ENCODE results near the gene FMN2.
"Not testable (repeated sequence)": the region's sequence is repeated elsewhere in the genome, so short reads cannot be mapped to it uniquely, and the experiment has no call there.

The FMN2 gene

GRCh38 chr1:240264494-240264893 is 172.8 kb downstream of the FMN2 start:
- DNase-seq: not testable (repeated sequence)

DNA sequence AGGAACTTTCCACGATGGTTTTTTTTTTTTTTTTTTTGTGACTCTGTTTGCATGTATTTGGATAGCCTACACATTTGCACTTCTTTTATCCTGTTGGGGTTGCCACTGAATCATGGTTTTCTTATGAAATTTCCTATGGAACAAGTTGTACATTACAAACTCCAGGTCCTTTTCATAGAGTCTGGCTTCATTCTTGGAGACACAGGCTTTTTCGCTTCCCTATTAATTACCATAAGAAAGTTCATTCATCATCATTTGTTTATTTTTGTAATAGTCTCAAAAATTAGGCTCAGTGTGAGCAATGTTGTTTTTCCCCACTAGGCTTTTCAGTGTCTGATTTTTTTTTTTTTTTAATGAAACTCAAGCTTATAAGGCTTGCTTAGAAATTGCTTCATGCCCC is 179.4 kb downstream of the FMN2 start:
- DNase-seq: no peak

GRCh38 chr1:240274569-240274968 is 182.9 kb downstream of the FMN2 start:
- DNase-seq: no peak

GRCh38 chr1:240275219-240275618 is 183.5 kb downstream of the FMN2 start:
- DNase-seq: not testable (repeated sequence)

- DNase-seq: no peak
These were observed 186.4 kb downstream of the FMN2 start for GRCh38 chr1:240278082-240278481.

DNA sequence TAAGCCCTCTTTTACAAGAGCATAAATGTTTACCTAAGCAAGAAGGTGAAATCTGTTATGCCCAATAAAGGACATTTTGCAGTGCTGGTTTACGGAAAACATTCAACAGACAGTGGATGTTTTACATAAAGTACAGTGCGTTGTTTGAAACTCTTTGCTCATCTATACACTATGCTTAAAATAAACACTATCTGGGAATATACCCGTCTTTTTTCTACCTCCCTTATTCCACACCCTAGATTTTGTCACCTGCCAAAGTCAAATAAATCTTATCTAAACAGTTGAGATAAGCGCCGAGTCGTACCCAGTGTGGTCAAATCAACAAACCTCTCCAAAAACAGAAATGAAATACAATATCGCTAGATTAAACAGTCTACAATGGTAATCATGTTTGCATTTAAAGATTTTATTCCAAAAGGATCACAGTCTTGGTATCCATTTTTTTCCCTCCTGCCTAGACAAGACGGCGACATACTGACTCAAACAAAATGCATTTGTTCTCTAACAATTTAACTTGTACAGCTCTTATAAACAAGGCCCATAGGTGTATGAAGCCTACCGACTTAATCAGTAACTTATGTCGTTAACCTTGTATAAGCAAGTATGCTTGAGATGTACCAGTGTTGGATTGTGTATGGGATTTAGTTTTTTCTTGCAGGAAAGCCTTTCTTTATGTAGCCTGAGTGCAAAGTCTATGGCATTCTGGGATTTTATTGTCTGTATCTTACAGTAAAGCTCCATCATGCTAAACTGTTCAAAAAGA is 189.1 kb downstream of the FMN2 start:
- DNase-seq: no peak

DNA sequence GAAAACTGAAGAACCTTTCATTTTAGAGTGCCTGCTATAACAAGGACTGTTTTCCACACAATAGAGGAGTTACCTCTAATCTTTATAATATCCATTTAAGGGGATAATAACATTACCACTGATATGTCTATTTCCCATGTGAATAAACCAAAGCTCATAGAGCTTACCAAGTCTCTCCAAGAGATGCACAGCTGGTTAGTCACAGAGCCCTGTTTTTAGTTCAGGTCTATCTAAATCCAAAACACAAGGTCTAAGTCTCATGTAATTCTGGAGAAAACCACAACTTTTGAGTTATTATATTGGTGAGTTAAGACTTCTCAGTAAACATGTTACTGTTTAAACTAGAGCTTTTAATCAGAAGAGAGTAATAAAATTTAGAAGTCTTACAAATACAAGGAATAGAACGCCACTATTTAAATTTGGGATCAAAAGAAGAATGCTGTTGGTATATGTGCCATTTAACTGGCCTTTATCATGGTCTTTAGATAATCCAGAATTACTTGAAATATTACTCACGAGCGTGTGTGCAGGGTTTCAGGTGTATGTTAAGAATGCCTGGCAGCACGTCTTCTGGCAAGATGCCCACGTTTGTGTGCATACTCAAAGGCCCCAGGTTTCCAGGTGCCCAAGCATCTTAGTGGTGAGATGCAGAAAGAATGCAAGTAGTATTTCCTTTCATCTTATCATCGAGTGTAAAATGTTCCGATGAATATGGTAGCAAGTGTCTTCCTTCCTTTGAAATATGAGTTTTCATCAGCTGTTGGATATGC is 190.6 kb downstream of the FMN2 start:
- DNase-seq: no peak

GRCh38 chr1:240284656-240285414 is 193.2 kb downstream of the FMN2 start:
- no peak for DNase-seq

DNA sequence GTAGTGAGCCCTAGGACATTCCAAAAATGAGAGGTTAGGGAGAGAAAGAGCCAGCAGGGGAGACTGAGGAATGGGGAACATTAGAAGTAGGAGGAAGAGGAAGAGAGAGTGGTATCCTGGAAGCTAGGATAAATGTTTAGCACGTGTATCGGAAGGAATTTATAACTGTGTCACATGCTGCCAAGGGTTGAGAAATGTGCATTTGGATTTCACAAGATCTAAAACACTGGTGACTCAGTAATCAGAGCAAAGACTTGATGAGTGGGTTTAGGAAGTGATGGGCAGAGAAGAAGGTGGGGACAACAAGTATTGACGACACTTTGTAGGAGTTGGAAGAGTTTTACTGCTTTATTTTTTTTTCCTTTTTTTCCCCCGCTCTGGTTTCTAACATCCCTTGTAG is 193.9 kb downstream of the FMN2 start:
- DNase-seq: no peak

- no peak for DNase-seq
These were observed 196.0 kb downstream of the FMN2 start for GRCh38 chr1:240287722-240288121.

- no peak for DNase-seq
These were observed 202.0 kb downstream of the FMN2 start for GRCh38 chr1:240293706-240294105.

DNA sequence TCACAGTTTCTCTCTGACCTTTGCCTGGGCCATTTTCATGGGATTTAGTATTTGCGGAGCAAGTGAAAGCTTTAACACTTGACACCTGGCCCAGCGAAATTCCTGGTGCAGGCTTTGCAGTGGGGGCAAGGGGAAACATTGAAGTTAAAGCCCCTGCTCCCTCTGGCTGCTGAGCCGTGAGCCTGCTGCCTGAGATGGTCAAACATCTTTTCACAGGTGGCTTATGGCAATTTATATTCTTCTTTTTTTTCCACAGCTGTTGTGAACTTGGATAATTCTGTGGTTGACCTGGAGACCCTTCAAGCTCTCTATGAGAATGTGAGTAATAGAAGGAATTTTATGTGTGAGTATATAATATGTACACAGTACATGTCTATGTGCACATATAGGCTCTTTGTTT is 202.9 kb downstream of the FMN2 start:
- no peak for DNase-seq

- DNase-seq: no peak
These were observed 204.1 kb downstream of the FMN2 start for GRCh38 chr1:240295811-240296210.

GRCh38 chr1:240304466-240304865 is 212.8 kb downstream of the FMN2 start:
- DNase-seq: no peak

GRCh38 chr1:240306673-240307072 is 215.0 kb downstream of the FMN2 start:
- no peak for DNase-seq

DNA sequence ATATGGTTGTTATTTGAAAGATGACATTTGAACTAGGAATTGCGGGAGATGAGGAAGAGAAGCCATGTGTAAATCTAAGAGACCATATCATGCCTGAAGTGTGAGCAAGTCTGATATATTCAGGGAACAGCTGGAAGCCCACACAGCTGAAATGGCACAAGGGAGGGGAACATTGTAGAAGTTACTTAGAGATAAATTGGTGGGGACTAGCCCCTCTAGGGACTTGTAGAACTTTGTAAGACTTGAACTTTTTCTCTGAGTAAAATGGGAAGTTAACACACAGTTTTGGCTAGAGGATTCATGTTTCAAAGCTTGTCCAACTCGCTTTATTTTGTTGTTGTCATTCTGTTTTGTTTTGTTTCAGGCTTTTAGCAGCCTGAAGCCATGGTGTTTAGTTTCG is 216.4 kb downstream of the FMN2 start:
- no peak for DNase-seq

- no peak for DNase-seq
These were observed 218.1 kb downstream of the FMN2 start for GRCh38 chr1:240309769-240310168.

- DNase-seq: no peak
These were observed 218.7 kb downstream of the FMN2 start for GRCh38 chr1:240310226-240310925.

- DNase-seq: no peak
These were observed 221.2 kb downstream of the FMN2 start for GRCh38 chr1:240312872-240313271.

DNA sequence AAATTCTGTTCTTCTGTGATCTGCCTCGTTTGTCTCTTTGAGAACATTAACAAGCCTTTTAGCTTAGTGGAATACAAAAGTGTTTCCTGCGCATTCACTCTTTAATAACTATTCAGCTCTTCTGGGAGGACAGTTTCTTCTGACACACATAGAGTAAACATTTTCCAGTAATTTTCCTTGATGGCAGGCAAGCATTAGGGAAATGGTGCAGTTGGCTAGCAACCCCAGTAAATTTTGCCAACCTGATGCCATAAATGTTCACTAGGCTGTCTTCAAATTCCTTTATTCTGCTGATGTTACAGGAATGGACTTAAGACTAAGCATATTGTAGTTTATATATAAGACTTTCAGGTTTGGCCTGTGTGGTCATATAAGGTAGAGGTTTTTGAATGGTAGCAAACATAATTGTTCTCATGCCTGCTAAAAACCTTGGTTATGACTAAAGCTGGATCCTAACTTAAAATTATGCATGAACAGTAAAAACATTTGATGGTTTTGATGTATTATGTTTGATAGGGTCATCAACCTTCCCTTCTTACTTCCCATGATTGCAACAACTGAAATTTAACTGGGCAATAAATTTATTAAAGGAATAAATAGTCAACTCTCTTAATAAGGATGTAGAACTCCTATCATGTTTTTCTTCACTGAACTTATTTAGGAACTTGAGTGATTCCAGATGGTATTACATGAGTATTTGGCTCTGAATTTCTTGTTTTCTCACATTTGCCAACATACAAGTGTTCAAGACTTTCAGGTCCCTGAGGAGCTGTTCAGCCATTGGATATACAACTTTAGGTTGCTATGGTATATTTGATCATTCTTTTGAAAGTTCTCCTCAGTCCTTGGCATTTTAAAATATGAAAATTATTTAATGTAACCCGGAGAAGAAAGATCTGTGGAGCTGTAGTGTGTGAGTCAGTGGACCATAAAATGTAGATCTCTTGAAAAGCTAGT is 223.4 kb downstream of the FMN2 start:
- no peak for DNase-seq

DNA sequence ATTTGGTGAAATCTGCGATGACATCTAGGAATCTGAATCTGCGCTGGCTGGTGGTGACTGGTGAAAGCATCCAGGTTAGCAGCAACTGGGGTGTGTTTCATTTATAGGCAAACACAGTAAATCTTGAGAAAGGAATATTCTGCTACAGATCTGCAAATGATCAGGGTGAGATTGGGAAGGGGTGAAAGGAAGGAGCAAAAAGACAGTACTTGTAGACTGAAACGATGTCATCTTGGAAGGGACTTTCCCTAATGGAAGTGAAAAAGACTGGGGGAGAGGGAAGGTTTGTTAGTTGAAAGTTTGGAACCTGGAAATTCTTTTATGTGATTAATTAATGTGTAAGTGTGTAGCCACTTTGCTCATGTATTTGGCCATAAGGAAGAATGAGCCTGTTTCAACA is 228.3 kb downstream of the FMN2 start:
- no peak for DNase-seq

DNA sequence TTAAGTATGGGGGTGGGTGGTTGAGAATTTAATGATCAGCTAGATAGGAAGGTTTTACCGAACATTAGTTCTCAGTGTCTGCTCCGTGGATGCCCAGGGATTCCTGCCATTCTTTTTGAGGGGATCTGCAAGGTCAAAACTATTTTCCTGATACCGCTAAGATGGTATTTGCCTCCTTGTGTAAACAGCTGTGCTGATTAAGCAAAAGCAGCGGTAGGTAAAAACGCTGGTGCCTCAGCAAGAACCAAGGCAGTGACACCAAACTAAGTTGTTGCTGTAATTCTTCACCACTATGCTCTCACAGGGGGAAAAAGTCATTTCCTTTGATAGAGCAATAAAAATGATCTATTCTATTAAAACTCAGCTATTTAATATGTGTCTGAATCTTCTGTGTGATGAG is 229.0 kb downstream of the FMN2 start:
- DNase-seq: no peak
